Measurements from ENCODE around the gene BSN. TPM values are rescaled to one million over a fixed set of nuclear protein-coding genes. Genes with fewer than 3 reads are reported as not detected.

Gene BSN
- total RNA-seq, 1 donor from 2014 or later = 0.55 TPM

DNA sequence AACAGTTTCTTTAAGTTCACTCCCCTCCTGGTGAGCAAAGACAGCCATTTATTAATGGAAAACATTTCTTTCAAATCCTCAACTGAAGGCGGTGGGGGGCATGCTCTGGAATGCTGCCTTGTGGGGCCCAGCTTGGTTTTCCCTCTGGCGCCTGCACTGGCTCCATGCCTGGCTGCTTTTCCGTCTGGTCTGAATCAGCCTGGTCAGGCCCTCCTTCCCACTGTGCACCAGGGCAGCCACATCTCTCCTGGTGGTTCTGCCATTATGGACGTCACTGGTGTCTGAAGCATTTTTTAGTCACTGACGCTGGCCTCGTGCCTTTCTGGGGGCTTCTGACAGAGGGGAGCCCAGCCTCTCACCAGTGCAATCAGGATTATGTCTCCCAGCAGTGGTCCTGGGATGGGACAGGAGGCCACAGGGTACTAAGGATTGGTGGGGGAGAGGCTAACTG lies 62.2 kb downstream of the BSN start:
- no peaks in the 10 kb centered on the region for H3K36me3 ChIP-seq
- no peak overlapping the region for H3K27ac ChIP-seq (replicated peaks)
- TF ChIP-seq, protein P1, sequence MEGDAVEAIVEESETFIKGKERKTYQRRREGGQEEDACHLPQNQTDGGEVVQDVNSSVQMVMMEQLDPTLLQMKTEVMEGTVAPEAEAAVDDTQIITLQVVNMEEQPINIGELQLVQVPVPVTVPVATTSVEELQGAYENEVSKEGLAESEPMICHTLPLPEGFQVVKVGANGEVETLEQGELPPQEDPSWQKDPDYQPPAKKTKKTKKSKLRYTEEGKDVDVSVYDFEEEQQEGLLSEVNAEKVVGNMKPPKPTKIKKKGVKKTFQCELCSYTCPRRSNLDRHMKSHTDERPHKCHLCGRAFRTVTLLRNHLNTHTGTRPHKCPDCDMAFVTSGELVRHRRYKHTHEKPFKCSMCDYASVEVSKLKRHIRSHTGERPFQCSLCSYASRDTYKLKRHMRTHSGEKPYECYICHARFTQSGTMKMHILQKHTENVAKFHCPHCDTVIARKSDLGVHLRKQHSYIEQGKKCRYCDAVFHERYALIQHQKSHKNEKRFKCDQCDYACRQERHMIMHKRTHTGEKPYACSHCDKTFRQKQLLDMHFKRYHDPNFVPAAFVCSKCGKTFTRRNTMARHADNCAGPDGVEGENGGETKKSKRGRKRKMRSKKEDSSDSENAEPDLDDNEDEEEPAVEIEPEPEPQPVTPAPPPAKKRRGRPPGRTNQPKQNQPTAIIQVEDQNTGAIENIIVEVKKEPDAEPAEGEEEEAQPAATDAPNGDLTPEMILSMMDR (IDR thresholded peaks at IDR 0.05; ENCODE audit: borderline replicate concordance) = no peak
- H3K9me3 ChIP-seq (replicated peaks) = peaks cover 8% of the 10 kb centered on the region
- no peaks in the 10 kb centered on the region for H3K27me3 ChIP-seq (ENCODE audit: low read depth)
- DNase-seq = no peak
- intact Hi-C loops (cut with micrococcal nuclease) = no loop called here
- no peak overlapping the region for H3K4me3 ChIP-seq
- H3K4me1 ChIP-seq = no peaks in the 10 kb centered on the region

GRCh38 chr3:49617390-49618013 lies 63.2 kb downstream of the BSN start:
- DNase-seq = no peak
- Histone ChIP-seq H3K27ac (replicated peaks) (no peak overlapping the region), H3K4me3 (no peak overlapping the region), H3K4me1 (no peaks in the 10 kb centered on the region), H3K36me3 (no peaks in the 10 kb centered on the region), H3K27me3 (ENCODE audit: low read depth) (no peaks in the 10 kb centered on the region), H3K9me3 (replicated peaks) (peaks cover 5% of the 10 kb centered on the region)
- TF ChIP-seq, protein P1 (IDR thresholded peaks at IDR 0.05; ENCODE audit: borderline replicate concordance) = no peak
- intact Hi-C loops (cut with micrococcal nuclease) = no loop called here

- H3K4me3 ChIP-seq = no peak overlapping the region
- intact Hi-C loops (cut with micrococcal nuclease) = no loop called here
- no peaks in the 10 kb centered on the region for H3K9me3 ChIP-seq (replicated peaks)
- no peaks in the 10 kb centered on the region for H3K36me3 ChIP-seq
- TF ChIP-seq, protein P1 (IDR thresholded peaks at IDR 0.05; ENCODE audit: borderline replicate concordance) = no peak
- DNase-seq = no peak
- no peak overlapping the region for H3K27ac ChIP-seq (replicated peaks)
- no peaks in the 10 kb centered on the region for H3K4me1 ChIP-seq
- no peaks in the 10 kb centered on the region for H3K27me3 ChIP-seq (ENCODE audit: low read depth)
These were observed 64.1 kb downstream of the BSN start for GRCh38 chr3:49618412-49618811.

- TF ChIP-seq, protein P1 (IDR thresholded peaks at IDR 0.05; ENCODE audit: borderline replicate concordance) = no peak
- H3K4me1 ChIP-seq = no peaks in the 10 kb centered on the region
- DNase-seq = no peak
- H3K4me3 ChIP-seq = no peak overlapping the region
- intact Hi-C loops (cut with micrococcal nuclease) = no loop called here
- no peaks in the 10 kb centered on the region for H3K9me3 ChIP-seq (replicated peaks)
- H3K27ac ChIP-seq (replicated peaks) = no peak overlapping the region
- H3K27me3 ChIP-seq (ENCODE audit: low read depth) = no peaks in the 10 kb centered on the region
- H3K36me3 ChIP-seq = no peaks in the 10 kb centered on the region
These were observed 65.4 kb downstream of the BSN start for GRCh38 chr3:49619649-49620048.

DNA sequence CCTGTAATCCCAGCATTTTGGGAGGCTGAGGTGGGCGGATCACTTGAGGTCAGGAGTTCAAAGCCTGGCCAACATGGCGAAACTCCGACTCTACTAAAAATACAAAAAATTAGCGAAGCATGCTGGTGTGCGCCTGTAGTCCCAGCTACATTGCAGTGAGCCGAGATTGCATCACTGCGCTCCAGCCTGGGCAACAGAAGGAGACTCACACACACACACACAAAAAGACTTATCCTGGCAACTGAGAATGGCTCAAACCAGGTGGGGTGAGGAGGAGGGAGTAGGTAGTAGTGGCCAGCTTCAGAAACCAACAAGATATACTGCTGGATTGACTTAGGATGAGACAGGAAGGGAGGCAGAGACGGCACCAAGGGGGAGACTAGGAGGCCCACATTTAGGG lies 66.5 kb downstream of the BSN start:
- no peaks in the 10 kb centered on the region for H3K27me3 ChIP-seq (ENCODE audit: low read depth)
- DNase-seq = no peak
- H3K27ac ChIP-seq (replicated peaks) = no peak overlapping the region
- TF ChIP-seq, protein P1 (IDR thresholded peaks at IDR 0.05; ENCODE audit: borderline replicate concordance) = no peak
- no peaks in the 10 kb centered on the region for H3K36me3 ChIP-seq
- no peaks in the 10 kb centered on the region for H3K9me3 ChIP-seq (replicated peaks)
- intact Hi-C loops (cut with micrococcal nuclease) = no loop called here
- no peaks in the 10 kb centered on the region for H3K4me1 ChIP-seq
- no peak overlapping the region for H3K4me3 ChIP-seq

Data from left ventricle myocardium inferior (tissue), 1 donor.